ENCODE measurements around the gene OR2A2.

OR2A2 gene

DNA sequence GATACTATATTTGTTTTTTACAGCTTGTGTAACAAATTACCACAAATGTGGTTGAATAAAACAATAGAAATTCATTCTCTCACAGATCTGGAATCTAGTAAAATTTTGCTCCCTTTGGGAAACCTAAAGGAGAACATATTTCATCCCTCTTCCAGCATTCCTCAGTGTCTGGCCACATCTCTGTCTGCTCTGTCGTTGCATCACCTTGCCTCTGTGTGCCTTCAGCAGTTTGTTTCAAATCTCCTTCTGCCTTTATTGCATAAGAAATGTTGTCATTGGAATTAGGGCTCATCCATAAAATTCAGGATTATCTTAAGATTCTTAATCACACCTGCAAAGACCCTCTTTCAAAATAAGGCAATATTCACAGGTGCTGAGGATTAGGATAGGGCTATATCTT, 28.1 kb downstream of the OR2A2 start:
- no peak for DNase-seq

DNA sequence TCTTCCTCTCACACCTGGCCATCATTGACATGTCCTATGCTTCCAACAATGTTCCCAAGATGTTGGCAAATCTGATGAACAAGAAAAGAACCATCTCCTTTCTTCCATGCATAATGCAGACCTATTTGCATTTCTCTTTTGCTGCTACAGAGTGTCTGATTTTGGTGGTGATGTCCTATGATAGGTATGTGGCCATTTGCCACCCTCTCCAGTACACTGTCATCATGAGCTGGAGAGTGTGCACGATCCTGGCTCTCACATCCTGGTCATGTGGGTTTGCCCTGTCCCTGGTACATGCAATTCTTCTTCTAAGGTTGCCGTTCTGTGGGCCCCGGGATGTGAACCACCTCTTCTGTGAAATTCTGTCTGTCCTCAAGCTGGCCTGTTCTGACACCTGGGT, 32.8 kb downstream of the OR2A2 start:
- no peak for DNase-seq

DNA sequence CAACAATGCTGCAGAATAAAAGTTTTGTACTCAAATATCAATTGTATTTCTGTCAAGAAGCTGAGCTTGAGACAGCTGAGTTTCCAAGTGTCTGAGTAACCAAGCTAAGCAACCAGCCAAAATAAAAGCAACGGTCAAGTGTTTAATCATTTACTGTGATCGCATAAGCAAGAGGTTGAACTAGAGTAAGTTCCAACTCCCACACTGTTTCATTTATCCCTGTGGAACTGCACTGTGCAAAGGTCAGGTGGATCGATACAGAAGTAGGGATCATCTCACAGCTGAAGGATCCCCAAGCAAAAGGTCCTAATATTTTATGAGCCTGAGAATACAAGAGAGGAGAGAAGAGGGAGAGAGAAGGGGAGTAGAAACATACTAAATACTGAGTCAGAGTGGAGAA, 35.0 kb downstream of the OR2A2 start:
- DNase-seq, result no peak

DNA sequence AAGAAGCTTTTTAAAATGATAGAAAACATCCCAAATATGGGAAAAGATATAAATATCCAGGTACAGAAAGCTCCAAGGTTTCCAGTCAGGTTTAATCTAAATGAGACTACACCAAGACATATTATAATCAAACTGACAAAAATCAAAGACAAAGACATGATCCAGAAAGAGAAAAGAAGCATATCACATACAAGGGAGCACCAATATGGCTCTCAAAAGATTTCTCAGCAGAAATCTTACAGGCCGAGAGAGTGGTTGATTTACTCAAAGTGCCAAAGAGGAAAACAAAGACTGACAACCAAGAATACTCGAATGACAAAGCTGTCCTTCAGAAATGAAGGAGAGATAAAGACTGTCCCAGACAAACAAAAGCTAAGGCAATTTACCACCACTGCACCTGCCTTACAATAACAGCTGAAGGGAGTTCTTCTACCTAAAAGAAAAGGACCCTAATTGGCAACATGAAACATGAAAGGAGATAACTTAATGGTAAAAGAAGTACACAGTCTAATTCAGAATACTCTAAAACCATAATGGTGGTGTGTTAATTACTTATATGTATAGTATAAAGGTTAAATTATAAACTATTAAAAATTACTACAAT, 38.9 kb downstream of the OR2A2 start:
- no peak for DNase-seq

DNA sequence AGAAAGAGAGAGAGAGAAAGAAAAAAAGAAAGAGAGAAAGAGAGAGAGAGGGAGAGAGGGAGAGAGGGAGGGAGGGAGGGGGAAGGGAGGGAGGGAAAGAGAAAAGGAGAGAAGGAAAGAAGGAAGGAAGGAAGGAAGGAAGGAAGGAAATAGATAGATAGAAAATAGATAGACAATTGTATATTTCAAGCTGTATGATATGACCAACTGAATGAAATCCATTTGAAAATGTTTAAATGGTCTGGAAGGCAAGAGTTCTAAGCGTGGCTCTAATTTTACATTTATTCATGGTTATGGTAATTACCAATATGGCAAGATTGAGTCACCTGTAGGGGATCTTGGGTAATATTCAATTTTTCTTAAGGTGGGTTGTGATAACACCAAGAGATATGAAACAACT, 49.5 kb downstream of the OR2A2 start:
- no peak for DNase-seq

Data from amygdala (tissue), 56 donors.